Measurements from ENCODE around the gene GRAMD2B.

Gene GRAMD2B

GRCh38 chr5:126480824-126481223 is 57.6 kb downstream of the GRAMD2B start:
- no peak for DNase-seq (ENCODE audit: low spot score)

GRCh38 chr5:126481243-126481642 is 58.0 kb downstream of the GRAMD2B start:
- DNase-seq (ENCODE audit: low spot score), result no peak

- no peak for DNase-seq (ENCODE audit: low spot score)
Measured at GRCh38 chr5:126482591-126482990, 59.4 kb downstream of the GRAMD2B start.

- DNase-seq (ENCODE audit: low spot score), result no peak
Measured at GRCh38 chr5:126483156-126483555, 59.9 kb downstream of the GRAMD2B start.

- DNase-seq (ENCODE audit: low spot score), result no peak
Measured at GRCh38 chr5:126484253-126484652, 61.0 kb downstream of the GRAMD2B start.

GRCh38 chr5:126486332-126486731 is 63.1 kb downstream of the GRAMD2B start:
- DNase-seq (ENCODE audit: low spot score), result no peak

- DNase-seq (ENCODE audit: low spot score), result no peak
Measured at GRCh38 chr5:126487596-126487995, 64.4 kb downstream of the GRAMD2B start.

- no peak for DNase-seq (ENCODE audit: low spot score)
Measured at GRCh38 chr5:126488443-126489065, 65.3 kb downstream of the GRAMD2B start.

- no peak for DNase-seq (ENCODE audit: low spot score)
Measured at GRCh38 chr5:126490167-126490940, 67.1 kb downstream of the GRAMD2B start.

GRCh38 chr5:126492939-126493338 is 69.7 kb downstream of the GRAMD2B start:
- no peak for DNase-seq (ENCODE audit: low spot score)

GRCh38 chr5:126494393-126494792 is 71.2 kb downstream of the GRAMD2B start:
- no peak for DNase-seq (ENCODE audit: low spot score)

- DNase-seq (ENCODE audit: low spot score), result no peak
Measured at GRCh38 chr5:126497506-126497905, 74.3 kb downstream of the GRAMD2B start.

GRCh38 chr5:126499278-126499677 is 76.1 kb downstream of the GRAMD2B start:
- DNase-seq (ENCODE audit: low spot score), result no peak

GRCh38 chr5:126499853-126500342 is 76.7 kb downstream of the GRAMD2B start:
- peak; percentile 19 for DNase-seq (ENCODE audit: low spot score)

GRCh38 chr5:126501448-126501847 is 78.2 kb downstream of the GRAMD2B start:
- no peak for DNase-seq (ENCODE audit: low spot score)

- no peak for DNase-seq (ENCODE audit: low spot score)
Measured at GRCh38 chr5:126503602-126504104, 80.4 kb downstream of the GRAMD2B start.

GRCh38 chr5:126506079-126506478 is 82.9 kb downstream of the GRAMD2B start:
- no peak for DNase-seq (ENCODE audit: low spot score)

- DNase-seq (ENCODE audit: low spot score), result no peak
Measured at GRCh38 chr5:126508251-126508961, 85.2 kb downstream of the GRAMD2B start.

GRCh38 chr5:126508962-126509279 is 85.7 kb downstream of the GRAMD2B start:
- no peak for DNase-seq (ENCODE audit: low spot score)

GRCh38 chr5:126509339-126509738 is 86.1 kb downstream of the GRAMD2B start:
- no peak for DNase-seq (ENCODE audit: low spot score)

- DNase-seq (ENCODE audit: low spot score), result no peak
Measured at GRCh38 chr5:126511961-126512360, 88.8 kb downstream of the GRAMD2B start.

- no peak for DNase-seq (ENCODE audit: low spot score)
Measured at GRCh38 chr5:126512451-126512850, 89.2 kb downstream of the GRAMD2B start.

GRCh38 chr5:126513302-126513701 is 90.1 kb downstream of the GRAMD2B start:
- DNase-seq (ENCODE audit: low spot score), result no peak

Data from hematopoietic multipotent progenitor cell treated with erythropoietin and hydrocortisone succinate and interleukin-3 and kit ligand, for 17 days (in vitro differentiated cells).